HK-2 (cell line): ENCODE data around the gene GRID2.

Experiments
- DNase-seq: peaks from one replicate; pipeline ENCODE4 v3.0.0-alpha.2; 2018; ENCODE audit not compliant: unreplicated experiment

The GRID2 gene

DNA sequence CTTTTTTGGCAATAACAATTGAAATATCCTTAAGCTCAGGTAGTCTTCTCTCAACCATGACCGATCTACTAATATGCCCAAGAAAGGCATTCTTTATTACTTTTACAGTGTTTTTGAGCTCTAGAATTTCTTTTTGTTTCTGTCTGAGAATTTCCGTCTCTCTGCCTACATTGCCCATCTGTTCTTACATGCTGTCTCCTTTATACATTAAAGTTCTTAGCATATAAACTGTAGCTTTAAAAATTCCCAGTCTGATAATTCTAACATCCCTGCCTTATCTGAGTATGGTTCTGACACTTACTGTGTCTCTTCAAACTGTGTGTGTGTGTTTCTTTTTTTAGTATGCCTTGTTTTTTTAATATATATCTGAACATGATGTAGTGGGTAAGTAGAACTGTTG lies 658.1 kb downstream of the GRID2 start:
- DNase-seq = no peak

DNA sequence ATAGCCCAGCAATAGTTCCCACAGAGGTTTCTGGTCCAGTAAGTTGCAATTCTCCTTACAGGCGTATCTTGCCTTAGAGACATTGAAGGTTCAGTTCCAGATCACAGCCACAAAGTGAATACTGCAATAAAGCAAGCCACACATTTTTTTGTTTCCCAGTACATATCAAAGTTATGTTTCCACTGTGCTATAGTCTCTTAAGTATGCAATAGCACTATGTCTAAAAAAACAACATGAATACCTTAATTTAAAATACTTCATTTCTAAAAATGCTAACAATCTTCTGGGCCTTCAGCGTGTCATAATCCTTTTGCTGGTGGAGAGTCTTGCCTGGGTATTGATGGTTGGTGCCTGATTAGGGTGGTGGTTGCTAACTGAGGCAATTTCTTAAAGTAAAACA lies 659.1 kb downstream of the GRID2 start:
- DNase-seq = no peak

DNA sequence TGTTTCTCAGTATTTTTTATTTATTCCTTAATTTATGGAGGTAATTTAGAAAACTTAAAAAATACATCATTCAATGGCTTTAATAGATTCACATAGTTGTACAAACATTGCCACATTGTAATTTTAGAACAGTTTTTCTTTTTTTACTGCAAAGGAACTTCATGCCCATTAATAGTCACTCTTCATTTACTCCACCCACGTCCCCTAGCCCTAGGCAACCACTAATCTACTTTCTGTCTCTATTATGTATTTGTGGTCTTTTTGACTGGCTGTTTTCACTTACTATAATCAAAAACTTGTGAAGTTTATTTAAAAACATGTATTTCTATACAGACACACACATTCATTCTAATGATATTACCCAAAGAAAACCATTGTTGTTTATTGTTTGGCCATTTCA lies 664.8 kb downstream of the GRID2 start:
- DNase-seq = no peak

DNA sequence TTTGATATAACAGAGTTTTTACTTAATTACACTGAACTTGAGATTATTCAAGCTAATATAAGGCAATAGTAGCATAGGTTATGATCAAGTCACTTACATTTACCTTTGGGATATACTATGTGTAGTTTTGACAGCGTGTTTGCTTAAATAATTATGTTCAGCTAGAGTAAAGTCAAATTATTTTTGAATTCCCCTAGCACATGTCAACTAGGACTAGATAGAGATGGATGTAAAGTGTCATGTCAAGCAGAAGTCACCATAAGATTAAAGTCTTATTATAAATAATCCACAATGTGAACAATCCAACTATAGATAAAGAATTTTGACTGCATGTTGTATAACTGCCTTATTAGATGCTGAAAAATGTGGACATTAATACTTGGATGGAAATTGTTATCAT lies 665.2 kb downstream of the GRID2 start:
- no peak for DNase-seq

DNA sequence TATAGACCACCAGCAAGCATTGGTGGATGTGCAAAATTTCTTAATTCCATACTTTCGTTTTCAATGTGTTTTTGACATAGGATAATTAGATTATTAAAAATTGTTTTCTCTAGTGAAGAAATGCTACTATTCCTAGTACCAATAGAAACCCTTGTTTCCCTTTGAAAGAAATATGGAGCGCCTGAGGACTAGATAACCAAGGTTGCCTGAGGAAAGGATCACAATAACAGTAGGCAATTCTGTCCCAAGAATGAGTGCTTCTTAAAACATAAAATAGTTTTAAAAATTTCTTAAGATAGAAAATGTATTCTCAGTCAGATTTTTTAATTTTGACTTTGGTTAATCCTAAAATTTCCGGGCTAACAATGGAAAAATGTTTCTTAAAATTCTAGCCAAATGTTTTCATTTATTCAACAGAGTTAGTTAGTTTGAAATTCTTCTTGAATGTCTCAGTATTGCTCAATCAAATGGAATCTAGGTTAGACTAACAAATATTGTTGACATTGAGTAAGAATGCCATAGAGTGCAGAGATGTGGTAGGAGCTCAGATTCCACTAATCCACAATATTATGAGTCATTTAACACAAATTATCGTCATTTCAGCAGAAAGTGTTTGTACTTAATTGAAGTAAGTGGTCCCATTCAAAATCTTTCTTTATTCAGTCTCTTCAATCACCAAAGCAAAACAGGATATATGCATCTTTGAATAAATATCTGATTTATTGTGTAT lies 666.0 kb downstream of the GRID2 start:
- DNase-seq = no peak

DNA sequence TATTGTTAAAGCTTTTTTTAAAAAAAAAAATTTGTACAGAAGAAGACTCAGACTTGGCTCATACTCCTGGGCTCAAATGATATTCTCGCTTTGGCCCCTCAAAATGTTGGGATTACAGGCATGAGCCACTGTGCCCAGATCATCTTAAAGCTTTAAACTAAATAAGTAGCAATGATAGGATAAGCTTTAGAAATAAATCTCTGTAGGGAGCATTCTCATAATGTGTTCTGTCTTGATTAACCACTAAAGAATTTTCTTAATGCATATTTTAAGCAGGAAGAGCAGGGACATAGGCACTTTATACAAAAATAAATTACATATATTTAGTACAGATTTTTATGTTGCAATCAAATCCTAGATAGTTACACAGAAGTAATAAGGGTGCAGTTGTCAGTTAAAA lies 667.2 kb downstream of the GRID2 start:
- no peak for DNase-seq

DNA sequence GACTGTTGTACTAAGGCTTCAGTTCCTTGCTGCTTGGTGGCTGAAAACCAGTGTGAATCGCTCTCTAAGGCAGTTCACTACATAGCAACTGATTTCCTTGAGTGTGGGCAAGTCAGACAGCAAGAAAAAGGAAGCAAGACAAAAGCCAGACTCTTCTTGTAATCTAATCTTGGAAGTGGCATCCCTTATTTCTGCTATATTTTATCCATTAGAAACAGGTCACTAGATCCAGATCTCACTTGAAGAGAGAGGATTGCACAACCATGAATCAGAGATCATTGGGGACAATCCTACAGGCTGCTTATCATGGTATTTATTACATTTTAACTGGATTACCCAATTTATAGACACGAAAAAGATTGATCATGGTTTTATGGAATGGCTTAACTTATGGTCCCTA lies 684.5 kb downstream of the GRID2 start:
- no peak for DNase-seq

DNA sequence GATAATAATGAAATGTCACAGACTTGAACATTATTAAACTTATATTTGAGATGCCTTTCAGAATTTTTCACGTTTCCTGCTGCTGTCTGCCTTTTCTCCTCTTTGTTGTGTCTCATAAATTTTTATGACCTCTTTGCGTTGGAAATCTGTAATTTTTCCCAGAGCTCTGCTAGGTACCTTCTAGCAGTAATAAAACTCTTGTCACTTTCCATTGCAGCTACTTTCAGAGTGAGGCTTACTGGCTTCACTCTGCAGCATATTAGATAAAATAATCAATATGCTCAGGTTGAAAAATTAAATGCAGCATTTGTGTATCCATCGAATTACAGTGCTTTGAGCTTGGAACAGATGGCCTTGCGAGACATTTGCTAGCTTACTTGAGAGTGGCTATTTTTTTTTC lies 689.0 kb downstream of the GRID2 start:
- DNase-seq = no peak

DNA sequence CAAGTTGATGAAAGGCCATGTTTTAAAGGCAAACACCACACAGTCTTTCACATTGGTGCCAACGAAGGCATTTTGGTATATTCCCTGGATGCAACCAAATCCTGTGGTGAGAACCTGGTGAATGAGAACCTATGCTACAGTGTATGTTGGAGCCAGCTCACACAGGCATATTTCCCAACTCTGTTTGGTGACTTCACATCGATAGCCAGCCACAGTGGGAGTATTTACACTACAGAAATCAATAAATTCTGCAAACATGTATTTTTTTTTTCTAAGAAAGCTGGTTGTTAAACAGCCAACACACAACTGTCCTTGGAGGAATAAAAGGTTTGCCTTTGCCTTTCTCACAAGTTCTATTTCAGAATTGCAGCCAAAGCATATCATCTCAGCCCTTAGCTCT lies 691.0 kb downstream of the GRID2 start:
- DNase-seq = no peak

DNA sequence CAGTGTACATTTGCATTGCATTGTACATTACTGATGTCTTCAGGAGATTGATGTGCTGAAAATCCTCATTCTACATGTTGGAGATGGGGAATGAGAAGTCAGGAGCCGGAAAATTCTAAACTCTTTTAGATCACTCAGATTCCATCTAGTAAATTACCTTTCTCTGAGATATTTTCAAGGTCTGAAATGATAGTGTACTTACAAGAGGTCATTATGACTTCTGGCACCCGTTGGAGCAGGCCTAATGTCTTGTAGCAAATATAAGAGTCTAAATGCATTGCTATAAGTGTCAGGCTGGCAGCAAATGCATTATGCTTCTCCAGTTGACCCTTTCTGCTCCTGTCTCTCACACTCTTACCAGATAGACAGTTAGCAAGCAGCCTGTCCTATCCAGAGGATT lies 692.8 kb downstream of the GRID2 start:
- DNase-seq = no peak

DNA sequence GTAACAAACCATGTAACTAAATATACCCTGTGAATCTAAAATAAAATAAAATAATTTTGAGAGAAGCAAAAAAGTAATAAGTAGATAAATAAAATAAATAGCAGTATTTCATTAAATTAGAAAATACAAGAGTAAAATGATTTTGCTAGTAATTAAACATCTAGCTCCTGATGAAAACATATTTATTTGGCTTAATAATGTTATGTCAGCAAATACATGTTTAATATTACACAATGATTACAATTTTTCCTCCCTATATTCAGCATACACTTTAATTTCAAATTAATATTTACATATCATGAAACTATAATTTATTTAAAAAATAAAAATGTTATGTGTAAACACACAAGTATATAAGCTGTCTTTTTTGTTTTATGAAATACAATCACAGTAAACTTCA lies 697.1 kb downstream of the GRID2 start:
- no peak for DNase-seq

DNA sequence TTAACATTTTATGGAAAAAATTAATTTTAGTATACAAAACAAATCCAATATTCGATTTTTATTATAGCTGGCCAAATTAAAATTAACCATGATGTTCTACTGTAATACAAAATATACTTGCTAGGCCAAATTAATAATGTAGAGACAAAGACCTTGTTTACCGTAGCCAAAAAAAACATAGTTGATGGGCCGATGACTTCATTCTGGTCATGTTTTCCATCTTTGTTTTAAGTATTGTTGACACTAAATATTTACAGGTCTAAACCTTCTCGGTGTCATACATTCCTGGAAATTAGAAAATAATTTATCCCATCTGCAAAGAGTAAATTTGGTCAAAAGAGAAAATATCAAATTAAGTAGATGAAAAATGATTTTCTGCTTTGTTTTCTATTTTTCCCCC lies 698.5 kb downstream of the GRID2 start:
- no peak for DNase-seq

DNA sequence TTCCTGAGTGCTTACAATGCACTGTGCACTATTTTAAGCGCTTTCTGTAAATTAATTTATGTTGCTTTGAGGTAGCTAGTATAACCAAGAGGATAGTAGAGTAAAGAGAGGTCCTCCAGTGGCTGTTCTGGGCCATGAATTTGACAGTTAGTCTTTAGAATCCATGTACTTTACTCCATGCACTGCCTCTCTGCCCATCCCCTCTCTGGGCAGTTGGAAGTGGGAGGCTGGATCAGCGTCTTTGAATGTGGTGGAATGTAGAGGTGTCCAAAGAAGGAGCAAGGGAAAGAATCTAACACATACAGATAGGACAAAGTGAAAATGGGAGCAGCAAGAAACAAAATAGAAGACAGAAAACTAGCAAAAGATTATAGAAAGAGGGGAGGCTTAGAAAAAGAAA lies 712.6 kb downstream of the GRID2 start:
- no peak for DNase-seq

DNA sequence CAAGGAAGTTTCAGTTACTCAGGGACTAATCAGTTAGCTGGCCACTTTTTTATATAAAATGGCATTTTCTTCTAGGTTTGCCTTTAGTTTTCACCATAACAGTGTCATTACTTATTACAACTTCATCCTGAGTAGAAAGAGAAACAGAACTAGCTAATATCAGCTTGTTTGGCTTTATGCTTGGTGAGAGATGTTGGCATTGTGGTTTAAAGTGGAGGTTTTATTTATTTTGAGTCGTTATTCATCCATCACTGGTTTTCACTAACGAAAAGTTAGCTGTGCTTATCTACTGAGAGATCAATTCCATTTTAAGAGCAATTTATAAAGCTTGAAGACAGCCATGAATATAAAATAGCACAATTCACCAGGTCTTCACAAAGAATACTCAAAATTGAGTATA lies 714.5 kb downstream of the GRID2 start:
- no peak for DNase-seq

DNA sequence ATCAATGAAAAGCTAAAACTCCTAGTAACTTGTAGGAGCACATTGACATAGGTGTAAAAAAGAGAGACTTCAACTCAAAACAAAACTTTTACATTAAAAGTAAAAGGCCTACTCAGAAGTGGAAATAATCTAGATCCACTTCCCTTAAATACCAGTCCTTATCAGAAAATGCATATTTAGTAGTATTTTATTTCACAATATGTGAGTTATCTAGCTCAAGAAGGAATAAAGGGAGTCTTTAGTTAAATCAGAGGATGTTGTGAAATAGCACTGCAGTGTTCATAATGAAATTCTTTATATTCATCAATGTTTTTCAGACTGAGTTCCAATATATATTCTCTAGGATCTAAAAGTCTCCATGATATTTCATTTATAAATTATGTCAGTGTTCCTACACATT lies 715.0 kb downstream of the GRID2 start:
- DNase-seq = no peak

DNA sequence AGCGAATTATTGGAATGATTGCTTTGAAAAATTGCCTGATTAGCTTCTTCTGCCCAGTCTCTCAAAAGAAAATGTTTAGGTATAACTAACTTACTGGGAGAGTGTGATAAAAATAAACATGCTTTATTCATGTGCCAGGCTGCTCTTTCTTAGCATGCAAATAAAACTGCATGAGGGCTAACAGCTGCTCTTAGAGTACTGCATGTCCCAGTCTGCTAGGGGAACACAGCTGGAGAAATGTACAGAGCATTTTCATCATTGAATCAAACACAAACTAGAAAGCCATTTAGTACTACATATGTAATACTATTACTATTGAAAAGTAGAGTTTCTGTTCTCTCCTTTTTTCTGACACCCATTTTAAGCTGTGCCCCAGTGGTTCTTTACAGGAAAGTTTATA lies 726.0 kb downstream of the GRID2 start:
- no peak for DNase-seq

DNA sequence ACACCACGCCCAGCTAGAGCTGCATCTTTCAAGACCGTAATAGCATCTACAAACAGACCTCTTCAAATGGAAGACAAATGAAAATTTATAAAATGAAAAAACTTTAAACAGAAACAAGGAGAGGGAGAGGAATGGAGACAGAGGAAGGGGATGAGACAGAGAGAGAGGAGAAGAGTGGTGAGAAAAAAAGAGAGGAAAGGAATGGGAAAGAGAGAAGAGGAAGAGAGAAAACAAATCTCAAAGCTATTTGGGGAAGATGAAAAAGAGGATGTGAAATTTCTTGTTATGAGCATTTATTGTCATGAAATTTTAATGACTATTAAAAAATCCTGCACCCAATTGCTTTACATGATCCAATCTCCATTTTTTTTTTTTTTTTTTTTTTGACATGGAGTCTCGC lies 726.9 kb downstream of the GRID2 start:
- no peak for DNase-seq

DNA sequence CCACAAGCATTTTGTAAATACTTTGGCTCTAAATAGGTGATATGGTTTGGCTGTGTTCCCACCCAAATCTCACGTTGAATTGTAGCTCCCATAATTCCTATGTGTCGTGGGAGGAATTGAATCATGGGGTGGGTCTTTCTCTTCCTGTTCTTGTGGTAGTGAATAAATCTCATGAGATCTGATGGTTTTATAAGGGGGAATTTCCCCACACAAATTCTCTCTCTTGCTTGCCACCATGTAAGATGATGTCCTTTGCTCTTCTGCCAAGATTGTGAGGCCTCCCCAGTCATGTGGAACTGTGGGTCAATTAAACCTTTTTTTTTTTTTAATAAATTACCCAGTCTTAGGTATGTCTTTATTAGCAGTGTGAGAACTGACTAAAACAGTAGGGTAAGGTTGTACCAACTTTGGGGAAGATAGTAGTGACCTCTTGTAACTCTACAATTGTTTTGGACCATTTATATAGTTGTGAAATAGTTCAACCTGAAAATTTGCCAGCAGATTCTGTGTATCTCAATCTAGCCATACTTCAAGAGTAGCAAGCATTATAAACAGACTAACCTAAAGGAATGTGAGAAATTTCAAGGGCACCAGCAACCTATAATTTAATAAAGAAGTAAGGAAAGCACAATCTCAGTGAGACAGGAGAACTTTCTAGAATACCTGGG lies 727.8 kb downstream of the GRID2 start:
- no peak for DNase-seq

DNA sequence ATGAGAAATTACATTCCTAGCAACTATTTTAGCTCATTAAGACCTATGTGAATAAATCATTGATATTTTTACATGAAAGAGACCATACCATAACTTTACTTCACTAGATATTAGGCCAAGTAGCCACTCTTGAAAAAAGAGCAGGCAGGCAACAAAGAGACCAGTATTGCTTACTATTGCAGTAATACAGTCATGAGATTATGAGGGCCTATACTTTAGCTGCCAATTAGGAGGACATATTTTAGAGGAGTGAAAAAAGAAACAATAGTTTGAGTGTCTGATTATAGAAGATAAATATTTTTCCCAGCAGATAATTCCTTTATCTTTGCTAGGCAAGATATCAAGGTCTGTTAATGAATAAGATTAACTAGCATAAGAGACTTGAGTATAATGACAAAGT lies 739.0 kb downstream of the GRID2 start:
- DNase-seq = no peak

DNA sequence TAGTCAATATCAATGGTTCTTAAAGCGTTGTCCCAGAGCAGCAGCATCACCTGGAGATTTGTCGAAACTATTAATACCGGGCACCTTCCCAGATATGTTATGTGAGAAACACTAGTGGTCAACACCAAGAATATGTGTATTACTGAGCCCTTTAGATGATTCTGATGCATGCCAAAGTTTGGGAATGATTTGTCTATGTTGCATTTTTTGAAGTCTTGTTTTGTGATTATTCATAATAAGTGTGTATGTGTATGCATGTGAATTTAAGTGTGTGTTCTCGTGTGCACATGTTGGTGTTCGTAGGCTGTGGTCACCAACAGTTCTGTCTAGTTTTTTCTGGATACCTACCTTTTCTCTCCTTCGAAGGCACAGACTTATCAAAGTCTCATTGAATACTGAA lies 749.4 kb downstream of the GRID2 start:
- no peak for DNase-seq

DNA sequence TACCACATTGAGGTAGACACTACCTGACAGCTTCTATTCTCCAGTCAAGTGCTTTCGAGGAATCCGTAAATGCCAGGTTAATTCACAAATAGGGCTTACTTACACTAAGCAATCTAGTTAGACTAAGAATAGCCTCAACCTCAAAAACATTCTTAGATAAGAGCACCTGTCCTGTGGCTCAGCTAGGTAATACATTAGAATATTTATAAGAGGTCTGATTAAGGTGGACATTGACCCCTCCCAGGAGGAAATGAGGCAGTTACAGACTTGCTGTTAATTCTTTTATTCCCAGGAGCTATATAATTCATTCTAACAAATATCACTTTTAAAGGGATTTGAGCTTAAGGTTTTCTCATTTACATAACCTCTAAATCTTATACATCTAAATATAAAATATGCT lies 758.1 kb downstream of the GRID2 start:
- DNase-seq = no peak

DNA sequence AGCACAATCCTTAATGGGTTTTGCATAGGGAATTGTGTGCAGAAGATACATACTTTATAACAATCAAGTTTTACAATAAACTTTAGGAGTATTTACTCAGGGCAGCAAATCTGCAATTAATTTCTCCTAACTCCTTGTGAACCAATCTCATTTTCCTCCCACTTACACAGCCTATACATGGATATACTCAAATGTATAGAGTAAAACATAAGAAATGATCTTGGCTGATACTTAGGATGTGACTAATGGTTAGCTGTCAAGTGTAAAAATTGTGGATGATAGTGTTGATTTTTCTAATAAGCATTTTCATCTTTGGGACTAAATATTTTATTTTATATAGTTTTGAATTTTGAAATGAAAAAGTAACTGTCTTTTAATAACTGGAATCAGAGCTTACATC lies 759.6 kb downstream of the GRID2 start:
- no peak for DNase-seq

DNA sequence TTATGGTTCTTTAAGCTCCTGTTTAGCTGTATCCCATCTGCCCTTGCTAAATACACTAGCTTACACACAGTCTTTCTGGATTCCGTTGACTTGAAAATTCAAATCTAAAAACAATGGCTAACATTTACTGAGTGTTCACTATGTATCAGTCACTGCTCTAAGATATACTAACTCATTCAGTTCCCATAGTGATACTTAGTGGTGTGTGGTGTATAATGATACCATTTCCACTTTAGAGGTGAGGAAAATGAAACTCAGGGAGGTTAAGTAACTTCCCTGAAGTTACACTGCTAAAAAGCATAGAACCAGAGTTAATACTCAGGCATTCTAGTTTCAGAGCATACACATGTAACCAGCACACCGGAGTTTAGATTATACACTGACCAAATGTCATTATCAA lies 762.0 kb downstream of the GRID2 start:
- DNase-seq = no peak

DNA sequence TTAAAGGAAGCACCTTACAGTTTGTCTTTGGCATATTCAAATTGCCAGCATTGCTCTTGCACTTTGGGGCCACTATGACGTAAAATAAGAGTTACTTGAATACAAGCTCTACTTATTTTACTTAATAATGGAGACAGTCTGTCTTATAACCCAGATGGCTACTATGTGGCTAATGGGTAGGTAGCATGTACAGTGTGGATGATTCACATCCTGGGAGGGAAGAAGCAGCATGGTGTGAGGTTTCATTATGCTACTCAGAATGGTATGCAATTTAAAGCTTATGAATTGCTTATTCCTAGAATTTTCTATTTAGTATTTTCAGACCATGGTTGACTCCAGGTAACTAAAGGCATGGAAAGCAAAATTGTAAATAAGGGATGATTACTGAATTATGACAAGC lies 763.0 kb downstream of the GRID2 start:
- DNase-seq = no peak
